AG10803 (cell line): Measurements from ENCODE around the gene HLX.
A peak's percentile ranks its signal among the peaks of the same experiment; 100 is the strongest.

Source experiments
- DNase-seq: peaks from one replicate; pipeline ENCODE4 v3.0.0; 2010; ENCODE audit warnings: low read depth
- H3K4me3 ChIP-seq: 2 replicates; pipeline ENCODE4 v1.5.1; 2011; ENCODE audit warnings: mild to moderate bottlenecking, low read length, control low read depth
- TF ChIP-seq, protein P1 (sequence below): conservative IDR thresholded peaks from 2 replicates; pipeline ENCODE4 v1.5.1; 2011; ENCODE audit warnings: mild to moderate bottlenecking, low read length, control low read depth, inconsistent platforms

HLX gene

GRCh38 chr1:220892997-220893700 is 13.9 kb downstream of the HLX start:
- TF ChIP-seq, protein P1, sequence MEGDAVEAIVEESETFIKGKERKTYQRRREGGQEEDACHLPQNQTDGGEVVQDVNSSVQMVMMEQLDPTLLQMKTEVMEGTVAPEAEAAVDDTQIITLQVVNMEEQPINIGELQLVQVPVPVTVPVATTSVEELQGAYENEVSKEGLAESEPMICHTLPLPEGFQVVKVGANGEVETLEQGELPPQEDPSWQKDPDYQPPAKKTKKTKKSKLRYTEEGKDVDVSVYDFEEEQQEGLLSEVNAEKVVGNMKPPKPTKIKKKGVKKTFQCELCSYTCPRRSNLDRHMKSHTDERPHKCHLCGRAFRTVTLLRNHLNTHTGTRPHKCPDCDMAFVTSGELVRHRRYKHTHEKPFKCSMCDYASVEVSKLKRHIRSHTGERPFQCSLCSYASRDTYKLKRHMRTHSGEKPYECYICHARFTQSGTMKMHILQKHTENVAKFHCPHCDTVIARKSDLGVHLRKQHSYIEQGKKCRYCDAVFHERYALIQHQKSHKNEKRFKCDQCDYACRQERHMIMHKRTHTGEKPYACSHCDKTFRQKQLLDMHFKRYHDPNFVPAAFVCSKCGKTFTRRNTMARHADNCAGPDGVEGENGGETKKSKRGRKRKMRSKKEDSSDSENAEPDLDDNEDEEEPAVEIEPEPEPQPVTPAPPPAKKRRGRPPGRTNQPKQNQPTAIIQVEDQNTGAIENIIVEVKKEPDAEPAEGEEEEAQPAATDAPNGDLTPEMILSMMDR, result no peak
- no peak for DNase-seq
- H3K4me3 ChIP-seq, result no peak overlapping the region

- peak overlapping the region; percentile 51 for H3K4me3 ChIP-seq
- no peak for DNase-seq
- TF ChIP-seq, protein P1, result no peak
These were observed 14.4 kb downstream of the HLX start for GRCh38 chr1:220893701-220894024.

- H3K4me3 ChIP-seq, result peak overlapping the region; percentile 51
These were observed 15.0 kb downstream of the HLX start for GRCh38 chr1:220894025-220894923.

GRCh38 chr1:220894924-220895256 is 15.6 kb downstream of the HLX start:
- TF ChIP-seq, protein P1, result no peak
- DNase-seq, result no peak
- H3K4me3 ChIP-seq, result no peak overlapping the region

More at GRCh38 chr1:220894025-220894923, 15.0 kb downstream of the HLX start:
- TF ChIP-seq, protein P1, result no peak
- no peak for DNase-seq

DNA sequence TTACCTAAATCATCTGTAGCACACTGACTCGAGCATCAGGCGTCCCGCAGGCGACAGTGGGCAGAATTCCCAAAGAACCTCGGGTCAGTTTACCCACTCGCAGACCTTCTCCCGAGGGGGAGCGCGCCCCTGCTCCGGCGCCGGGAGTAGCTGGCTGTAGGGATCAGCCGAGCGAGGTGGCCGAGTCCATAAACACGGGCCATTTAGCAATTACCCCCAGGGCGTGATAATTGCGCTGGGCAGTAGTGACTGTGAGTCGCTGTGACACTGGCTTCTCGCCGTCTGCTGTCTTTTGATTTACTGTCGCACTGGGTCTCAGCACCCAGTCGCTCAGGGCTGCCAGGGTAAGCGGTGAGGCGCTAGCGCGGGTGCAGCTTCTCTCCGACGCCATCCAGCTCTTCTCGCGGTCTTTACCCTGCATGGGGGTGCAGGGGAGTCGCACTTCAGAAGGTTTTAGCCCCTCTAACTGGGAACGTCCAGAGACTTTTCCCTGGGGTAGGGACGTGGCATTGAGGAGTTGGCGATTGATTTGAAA is 16.2 kb downstream of the HLX start:
- DNase-seq, result no peak
- no peak overlapping the region for H3K4me3 ChIP-seq
- TF ChIP-seq, protein P1, result no peak

DNA sequence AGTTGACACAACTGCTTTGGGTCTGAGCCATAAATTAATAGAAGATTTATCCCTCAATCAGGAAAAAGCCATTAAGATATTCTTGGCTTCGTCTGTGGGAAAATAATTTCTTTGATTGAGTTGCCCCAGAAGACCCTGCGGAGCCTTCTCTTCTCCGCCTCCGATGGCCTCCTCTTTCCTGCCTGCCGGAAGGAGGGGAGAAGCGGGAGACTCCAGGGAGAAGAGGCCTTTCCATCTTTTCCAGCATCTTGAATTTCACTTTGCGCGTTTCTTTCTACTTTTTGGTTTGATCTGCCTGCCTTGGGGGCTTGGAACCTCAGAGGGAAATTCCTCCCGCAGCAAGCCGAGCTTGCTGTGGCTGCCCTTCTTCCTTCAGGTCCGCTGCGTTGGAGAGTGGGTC is 16.8 kb downstream of the HLX start:
- no peak overlapping the region for H3K4me3 ChIP-seq
- DNase-seq, result no peak
- TF ChIP-seq, protein P1, result no peak

DNA sequence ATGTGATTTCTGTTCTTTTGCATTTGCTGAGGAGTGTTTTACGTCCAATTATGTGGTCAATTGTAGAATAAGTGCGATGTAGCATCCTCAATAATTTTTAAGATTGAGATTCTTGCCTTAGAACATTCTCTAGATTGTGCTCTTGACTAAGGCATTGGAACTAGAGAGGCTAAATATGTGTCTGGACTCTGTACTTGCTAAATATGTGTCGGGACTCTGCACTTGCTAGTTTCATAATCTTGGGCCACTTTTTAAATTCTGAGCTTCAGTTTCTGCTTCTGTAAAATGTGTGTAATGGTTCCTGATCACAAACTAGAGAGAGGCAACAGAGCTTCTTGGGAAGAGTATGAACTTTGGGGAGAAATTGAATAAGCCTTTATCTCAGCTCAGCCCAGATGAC is 21.6 kb downstream of the HLX start:
- H3K4me3 ChIP-seq, result no peak overlapping the region
- TF ChIP-seq, protein P1, result no peak
- no peak for DNase-seq
